HG03039 (cell line): ENCODE measurements around the gene LSAMP.
"Not testable (repeated sequence)": the region's sequence is repeated elsewhere in the genome, so short reads cannot be mapped to it uniquely, and the experiment has no call there.

Experiments
- ATAC-seq: cut with Tn5 transposase; IDR thresholded peaks from one replicate; pipeline ENCODE4 v1.9.1; 2021; ENCODE audit warnings: mild to moderate bottlenecking, moderate library complexity; ENCODE audit not compliant: unreplicated experiment

LSAMP gene

GRCh38 chr3:116247605-116248004 lies 197.7 kb downstream of the LSAMP start:
- no peak for ATAC-seq

GRCh38 chr3:116246406-116246980 lies 198.8 kb downstream of the LSAMP start:
- no peak for ATAC-seq

GRCh38 chr3:116242825-116243224 lies 202.5 kb downstream of the LSAMP start:
- no peak for ATAC-seq

- no peak for ATAC-seq
Observed at GRCh38 chr3:116241677-116242076, 203.6 kb downstream of the LSAMP start.

GRCh38 chr3:116240261-116240660 lies 205.0 kb downstream of the LSAMP start:
- no peak for ATAC-seq

- ATAC-seq, result no peak
Observed at GRCh38 chr3:116238846-116239565, 206.3 kb downstream of the LSAMP start.

GRCh38 chr3:116233711-116234357 lies 211.5 kb downstream of the LSAMP start:
- ATAC-seq, result no peak

GRCh38 chr3:116230431-116231020 lies 214.8 kb downstream of the LSAMP start:
- no peak for ATAC-seq

- ATAC-seq, result no peak
Observed at GRCh38 chr3:116226266-116226665, 219.0 kb downstream of the LSAMP start.

- no peak for ATAC-seq
Observed at GRCh38 chr3:116216761-116217160, 228.5 kb downstream of the LSAMP start.

GRCh38 chr3:116211901-116212300 lies 233.4 kb downstream of the LSAMP start:
- no peak for ATAC-seq

GRCh38 chr3:116208830-116209229 lies 236.5 kb downstream of the LSAMP start:
- not testable (repeated sequence) for ATAC-seq

GRCh38 chr3:116200956-116201690 lies 244.2 kb downstream of the LSAMP start:
- ATAC-seq, result no peak

GRCh38 chr3:116199063-116199462 lies 246.2 kb downstream of the LSAMP start:
- ATAC-seq, result no peak

GRCh38 chr3:116198087-116198486 lies 247.2 kb downstream of the LSAMP start:
- no peak for ATAC-seq

- ATAC-seq, result no peak
Observed at GRCh38 chr3:116192464-116192863, 252.8 kb downstream of the LSAMP start.

GRCh38 chr3:116191409-116191808 lies 253.9 kb downstream of the LSAMP start:
- no peak for ATAC-seq

GRCh38 chr3:116190095-116190494 lies 255.2 kb downstream of the LSAMP start:
- no peak for ATAC-seq

GRCh38 chr3:116188231-116188785 lies 257.0 kb downstream of the LSAMP start:
- no peak for ATAC-seq

GRCh38 chr3:116186049-116186448 lies 259.2 kb downstream of the LSAMP start:
- ATAC-seq, result no peak

- ATAC-seq, result no peak
Observed at GRCh38 chr3:116181159-116181558, 264.1 kb downstream of the LSAMP start.
